NAMALWA (cell line): ENCODE results near the gene COX19.
"Not testable (repeated sequence)": the region's sequence is repeated elsewhere in the genome, so short reads cannot be mapped to it uniquely, and the experiment has no call there.

ENCODE experiments used
- DNase-seq: peaks from one replicate; pipeline ENCODE4 v3.0.0-alpha.2; 2015; ENCODE audit warnings: low spot score

The COX19 gene

DNA sequence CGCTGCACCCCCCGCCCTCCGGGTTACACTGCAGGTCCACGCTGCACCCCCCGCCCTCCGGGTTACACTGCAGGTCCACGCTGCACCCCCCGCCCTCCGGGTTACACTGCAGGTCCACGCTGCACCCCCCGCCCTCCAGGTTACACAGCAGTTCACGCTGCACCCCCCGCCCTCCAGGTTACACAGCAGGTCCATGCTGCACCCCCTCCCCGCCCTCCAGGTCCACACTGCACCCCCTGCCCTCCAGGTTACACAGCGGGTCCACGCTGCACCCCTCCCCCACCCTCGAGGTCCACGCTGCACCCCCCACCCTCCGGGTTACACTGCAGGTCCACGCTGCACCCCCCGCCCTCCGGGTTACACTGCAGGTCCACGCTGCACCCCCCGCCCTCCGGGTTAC, 51.3 kb downstream of the COX19 start:
- not testable (repeated sequence) for DNase-seq

- DNase-seq = peak; percentile 89
Observed at GRCh38 chr7:923108-924041, 52.0 kb downstream of the COX19 start.

- no peak for DNase-seq
Observed at GRCh38 chr7:922334-923107, 52.8 kb downstream of the COX19 start.

GRCh38 chr7:921581-922333, 53.6 kb downstream of the COX19 start:
- no peak for DNase-seq

GRCh38 chr7:921071-921461, 54.3 kb downstream of the COX19 start:
- DNase-seq = no peak

DNA sequence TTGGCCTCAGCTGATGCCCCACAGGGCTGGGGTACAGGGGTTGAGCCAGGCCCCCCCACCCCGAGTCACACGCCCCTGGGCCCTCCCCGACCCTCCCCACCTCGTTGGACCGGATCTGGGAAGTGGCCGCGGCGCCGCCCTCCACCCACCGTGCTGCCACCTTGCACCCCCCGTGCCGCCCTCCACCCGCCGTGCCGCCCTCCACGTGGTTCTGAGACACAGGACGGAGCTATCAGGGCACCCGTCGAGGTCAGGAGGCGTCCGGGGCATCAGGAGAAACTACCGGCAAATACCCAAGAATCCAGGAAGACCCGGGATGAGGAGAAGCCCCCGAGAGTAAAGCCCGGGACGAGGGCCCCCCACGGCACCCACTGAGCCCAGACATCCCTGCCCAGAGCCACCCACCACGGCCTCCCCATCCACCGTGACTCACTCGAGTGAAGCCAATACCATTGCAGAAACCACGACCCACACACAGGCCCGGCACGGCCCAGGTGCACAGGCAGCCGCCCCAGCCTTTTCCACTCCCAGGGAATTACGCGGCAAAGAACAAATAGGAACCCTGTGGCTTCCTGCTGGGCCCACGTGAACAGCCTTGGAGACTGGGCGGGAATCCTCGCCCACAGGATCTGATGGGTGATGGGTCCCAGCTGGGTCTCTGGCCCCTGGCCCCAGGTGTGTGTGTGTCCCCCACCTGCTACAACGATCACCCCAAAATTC, 54.8 kb downstream of the COX19 start:
- DNase-seq = no peak

DNA sequence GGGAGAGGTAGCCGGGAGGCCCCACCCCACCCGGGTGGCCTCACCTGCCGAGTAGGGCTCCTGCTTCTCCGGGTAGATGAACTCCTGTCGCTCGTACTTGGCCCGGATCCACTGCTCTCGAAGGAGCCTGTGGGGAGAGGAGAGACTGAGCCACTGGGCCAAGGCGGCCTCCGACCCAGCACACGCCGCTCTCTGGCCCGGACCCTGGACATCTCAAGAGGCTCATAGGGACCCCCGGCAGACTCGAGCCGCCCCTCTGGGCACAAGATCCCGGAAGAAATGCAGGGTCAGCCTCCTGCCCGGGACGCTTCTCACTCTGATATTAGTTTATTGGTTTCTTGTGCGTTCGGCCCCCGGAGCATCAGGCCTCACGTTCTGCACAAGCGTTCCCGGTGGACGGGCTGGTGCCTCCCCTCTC, 55.4 kb downstream of the COX19 start:
- no peak for DNase-seq

- DNase-seq = no peak
Observed at GRCh38 chr7:919114-919442, 56.3 kb downstream of the COX19 start.

DNA sequence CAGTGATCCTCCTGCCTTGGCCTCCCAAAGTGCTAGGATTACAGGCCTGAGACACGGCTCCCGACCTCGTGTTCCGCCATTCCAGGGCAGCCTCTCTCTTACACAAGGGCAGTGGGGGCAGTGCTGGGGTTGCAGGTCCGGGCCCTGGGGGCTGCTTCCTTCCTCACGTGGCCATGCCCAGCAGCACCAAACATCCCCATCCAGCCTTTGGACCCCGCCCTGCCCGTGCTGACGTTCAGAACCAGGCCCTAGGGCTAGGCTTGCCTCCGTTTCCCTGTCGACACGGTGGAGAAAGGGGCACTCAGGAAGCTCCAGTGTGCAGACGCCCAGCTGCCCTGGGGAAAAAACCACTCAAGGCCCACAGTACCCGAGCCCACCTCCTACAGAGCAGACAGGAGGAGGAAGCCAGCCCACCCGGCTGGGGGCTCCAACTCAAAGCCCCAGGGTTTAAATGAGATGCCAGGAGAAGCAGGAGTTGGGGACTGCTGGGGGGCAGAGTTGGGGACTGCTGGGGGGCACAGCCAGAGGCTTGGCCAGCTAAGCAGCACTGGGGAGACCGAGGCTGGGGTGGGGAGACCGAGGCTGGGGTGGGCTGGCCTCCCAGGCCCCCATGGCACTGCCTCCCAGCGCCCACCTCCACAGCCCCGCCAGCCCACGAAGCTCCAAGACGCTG, 56.8 kb downstream of the COX19 start:
- no peak for DNase-seq

- DNase-seq = no peak
Observed at GRCh38 chr7:918118-918425, 57.3 kb downstream of the COX19 start.

- no peak for DNase-seq
Observed at GRCh38 chr7:917255-918117, 57.9 kb downstream of the COX19 start.

GRCh38 chr7:916291-916941, 58.9 kb downstream of the COX19 start:
- DNase-seq = no peak
